CD4-positive, alpha-beta T cell treated with Interleukin-4 for 4 hours (primary cell): Measurements from ENCODE around the gene ENDOV.

Experiments
- DNase-seq: peaks from one replicate; pipeline ENCODE4 v3.0.0-alpha.2; 2020

ENDOV gene

DNA sequence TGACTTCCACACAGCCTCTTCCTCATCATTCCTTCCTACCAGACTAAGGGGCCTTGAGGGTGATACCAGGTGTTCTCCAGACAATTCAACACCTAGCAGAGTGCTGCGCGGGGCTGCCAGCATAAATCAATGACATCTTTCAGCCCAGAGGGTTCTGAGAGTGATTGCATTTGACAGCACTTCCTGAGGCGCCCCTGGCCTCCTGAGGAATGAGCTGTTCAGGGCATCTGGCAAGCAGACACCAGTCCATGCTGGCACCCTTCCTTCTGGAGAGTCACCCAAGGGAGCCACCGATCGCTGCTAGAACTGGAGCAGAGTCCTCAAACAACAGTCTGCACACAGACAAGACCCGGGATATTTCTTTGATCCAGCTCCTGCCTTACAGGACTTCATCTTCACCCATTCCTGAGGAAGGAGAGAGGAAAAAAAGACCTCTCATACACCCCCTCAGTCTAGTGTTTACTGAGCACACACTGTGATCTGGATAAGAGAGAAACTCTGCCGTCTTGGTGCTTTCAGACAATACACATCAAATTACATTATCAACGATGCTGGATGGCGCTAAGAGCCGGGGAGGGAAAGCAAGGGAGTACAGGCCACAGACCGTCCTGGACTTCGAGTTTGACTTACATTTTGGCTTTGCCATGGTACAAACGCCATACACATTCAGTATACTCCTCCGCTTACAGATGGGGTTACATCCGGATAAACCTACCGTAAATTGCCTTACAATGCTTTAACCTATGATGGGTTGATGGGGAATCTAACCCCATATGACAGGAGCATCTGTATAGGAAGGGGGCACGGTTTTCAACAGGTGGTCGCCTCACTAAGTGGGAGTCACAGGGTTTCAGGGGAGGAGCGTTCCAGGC lies 38.4 kb downstream of the ENDOV start:
- DNase-seq, result no peak

DNA sequence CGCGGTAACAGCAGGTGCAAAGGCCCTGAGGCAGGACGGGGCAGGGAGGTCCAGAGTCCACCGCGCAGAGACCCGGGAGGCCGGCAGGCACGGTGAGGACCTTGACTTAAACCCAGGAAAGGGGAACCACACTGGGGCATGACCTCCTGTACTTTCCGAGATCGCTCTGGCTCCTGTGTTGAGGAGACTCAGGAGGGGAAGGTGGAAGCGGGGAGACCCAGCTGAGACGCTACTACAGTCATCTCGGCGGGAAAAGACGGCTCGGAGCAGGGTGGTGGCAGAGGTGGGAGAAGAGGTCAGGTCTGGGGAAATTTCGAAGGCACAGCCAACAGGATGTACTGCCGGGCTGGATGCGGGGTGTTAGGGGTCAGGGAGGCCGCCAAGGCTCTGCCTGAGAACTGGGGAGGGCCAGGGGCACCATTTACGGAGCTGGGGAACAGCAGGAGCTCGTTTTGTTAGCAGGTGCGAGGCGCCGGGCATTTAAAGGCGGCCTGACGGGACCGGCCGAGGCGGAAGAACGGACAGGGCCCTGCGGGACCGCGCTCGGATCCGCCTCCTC lies 39.1 kb downstream of the ENDOV start:
- no peak for DNase-seq

DNA sequence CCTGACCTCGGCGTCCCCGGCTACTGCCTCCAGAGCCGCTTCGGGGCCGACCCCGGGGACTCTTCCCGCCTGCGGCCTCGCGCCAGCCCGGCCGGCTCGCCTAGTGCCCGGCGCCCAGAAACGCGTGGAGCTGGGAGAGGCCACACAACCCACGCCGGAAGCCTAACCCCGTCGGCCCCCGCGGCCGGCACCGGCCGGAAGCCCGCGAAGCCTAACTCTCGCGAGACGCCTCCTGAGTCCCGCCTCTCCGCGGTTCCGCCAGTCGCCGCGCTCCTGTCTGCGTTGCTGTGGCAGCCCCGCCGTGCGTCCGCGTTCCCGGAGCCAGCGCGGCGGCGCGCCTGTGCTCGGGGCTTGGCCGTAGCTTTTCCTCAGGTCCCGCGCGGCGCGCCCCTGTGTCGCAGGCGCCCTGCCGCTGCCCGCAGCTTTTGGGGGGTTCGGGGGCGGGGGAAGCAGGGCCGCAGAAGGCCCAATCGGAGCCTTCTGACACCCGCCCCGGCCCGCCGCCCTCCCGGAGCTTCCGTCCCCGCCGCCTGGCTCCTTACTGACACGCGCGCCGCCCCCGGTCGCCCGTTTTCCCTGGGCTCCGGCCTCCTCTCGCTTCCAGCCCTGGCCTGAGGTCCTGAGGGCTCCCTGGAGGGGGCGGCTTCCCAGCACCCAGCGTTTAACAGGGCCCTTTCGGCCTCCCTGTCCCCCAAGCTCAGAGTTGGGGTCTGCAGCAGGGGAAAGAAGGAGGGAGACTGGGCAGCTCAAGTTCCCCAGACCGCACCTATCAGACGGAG lies 39.8 kb downstream of the ENDOV start:
- peak; percentile 95 for DNase-seq

DNA sequence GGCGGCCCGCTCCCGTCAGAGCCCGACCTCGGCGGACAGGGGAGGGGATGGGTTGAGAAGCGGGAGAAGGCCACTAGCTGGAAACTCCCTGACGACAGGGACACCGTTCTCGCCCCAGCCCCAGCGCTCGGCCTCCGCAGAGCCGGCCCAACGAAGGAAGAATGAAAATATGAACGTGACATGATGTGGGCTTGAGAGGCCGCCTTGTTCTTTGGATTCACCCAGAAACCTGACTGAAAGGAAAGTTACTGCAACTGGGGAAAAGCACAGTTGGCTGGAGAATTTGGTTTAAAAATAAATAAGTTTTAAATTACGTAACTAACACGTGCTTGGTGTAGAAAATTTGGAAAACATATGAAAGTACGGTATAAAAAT lies 40.4 kb downstream of the ENDOV start:
- DNase-seq, result peak; percentile 28

DNA sequence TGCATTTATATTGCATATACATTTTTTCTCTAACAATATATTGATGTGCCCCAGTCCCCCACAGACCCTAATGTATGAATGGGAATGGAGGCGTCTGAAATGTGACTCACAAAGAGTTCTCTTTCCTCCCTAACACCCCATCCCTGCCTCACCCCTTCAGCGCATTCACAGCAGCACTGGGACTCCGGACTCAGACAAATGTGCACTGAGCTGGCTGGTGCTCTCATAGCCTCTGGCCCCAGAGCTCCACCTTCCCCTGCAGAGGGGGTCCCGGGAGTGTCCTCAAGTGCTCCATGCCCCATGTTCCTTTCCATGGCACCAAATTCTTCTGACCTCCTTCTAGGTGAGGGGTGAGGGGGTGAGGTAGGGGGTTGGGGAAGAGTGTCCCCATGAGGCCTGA lies 40.8 kb downstream of the ENDOV start:
- DNase-seq, result no peak

DNA sequence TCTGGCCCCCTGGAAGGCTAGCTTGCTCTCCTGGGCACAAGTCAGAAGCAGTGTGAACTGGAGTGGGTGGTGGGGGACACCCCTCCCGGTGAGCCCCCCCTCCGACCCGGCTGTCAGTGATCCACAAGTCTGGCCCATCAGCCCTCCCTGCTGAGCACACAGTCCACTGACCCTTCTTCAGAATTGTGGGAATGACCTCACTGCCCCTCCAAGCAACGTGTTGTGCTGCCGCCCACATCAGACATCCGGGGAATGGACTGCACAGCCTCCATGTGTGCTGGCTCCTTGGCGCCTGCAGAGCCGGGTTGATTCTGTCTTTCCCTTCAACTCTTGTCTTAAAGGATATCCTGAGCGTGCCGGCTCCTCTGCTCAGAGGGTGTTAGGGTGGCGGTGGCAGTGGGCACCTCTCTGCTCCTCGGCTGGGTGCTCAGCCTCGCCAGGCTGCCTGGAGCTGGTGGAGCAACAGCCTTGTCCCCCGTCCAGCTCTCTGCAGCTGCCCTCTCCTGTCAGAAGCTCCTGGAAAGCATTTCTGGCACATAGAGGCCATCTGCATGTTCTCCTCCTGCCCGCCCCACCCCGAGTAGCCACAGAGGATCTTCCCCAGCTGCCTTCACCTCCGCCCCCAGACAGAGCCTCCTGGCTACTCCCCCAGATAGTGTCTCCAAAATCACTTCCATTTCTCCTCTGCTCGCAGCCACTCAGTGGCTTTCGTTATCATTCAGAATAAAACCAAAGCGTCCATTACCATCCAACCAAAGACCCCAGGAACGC lies 41.7 kb downstream of the ENDOV start:
- no peak for DNase-seq

DNA sequence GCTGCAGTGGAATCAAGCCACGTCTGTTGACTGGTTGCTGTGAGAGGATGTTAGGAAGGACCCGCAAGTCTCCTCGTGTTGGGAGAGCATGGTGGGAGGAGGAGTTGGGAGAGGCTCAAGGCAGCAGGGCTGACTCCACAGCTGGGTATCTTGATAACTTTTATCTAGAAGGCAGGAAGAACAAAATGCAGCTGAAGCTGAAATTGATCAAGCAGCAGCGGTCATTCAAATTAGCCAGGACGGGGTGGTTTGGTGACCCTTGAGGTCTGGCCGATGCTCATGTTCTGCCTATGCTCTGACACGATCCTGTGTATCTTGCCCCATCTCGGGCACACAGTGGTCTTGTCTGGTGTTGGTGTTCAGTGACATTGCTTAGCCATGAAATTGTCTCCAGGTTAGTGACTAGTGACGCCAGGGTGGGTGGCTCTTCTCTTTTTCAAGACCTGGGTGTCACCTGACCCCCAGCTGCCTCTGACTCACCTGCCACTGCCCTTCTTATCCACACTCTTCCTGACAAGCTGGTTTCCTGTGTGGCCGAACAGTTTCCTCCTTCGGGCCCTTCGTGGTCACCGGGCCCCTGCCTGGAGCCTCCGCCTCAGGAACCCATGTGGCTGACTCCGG lies 42.4 kb downstream of the ENDOV start:
- DNase-seq, result no peak

DNA sequence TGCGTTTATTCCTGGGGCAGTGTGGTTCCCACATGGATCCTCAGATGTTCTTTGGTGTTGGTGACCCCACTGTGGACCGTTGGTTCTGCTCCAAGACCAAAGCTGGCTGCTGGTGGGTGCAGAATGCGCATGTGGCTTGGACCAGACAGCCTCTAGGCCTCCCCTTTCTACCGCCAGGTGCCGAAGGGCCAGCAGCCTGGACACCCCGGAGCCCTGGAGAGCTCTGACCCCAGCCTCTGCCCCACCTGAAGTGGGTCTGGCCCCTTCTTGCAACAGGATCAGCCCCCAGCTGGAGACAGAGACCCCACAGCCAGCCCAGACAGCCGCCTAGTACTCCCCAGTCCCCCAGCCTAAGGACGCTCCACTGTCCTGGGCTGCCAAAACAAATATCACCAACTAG lies 43.0 kb downstream of the ENDOV start:
- DNase-seq, result no peak

DNA sequence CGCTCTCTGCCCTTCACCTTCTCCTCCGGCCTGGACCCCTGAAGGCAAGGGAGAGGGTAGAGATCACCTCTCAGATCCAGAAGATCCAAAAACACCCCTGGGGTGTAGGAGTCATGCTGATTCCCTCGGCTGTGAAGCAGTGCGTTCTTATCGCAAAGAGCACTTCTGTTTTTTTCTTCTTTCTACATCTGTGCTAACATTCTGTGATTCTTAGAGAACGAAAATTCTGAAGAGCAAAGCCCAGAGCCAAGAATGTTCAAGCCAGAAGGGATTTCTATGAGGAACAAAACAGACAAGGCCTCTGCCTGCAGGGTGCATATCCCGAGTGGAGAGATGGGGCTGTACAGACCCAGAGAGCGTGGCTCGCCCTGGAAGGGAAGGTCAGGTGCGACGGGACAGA lies 44.3 kb downstream of the ENDOV start:
- DNase-seq, result no peak

DNA sequence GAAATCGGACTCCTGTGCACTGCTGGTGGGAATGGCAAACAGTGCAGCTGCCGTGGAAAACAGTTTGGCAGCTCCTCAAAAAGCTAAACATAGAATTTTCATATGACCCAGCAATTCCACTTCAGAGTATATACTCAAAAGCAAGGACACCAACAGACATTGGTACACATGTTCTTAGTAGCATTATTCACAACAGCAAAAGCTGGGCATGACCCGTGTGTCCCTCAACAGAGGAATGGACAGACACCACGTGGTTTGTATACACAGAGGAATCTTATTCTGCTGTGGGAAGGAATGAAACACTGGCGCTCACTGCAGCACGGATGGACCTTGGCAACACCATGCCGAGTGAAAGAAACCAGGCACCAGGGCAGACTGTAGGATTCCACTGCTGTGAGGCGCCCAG lies 45.5 kb downstream of the ENDOV start:
- no peak for DNase-seq

DNA sequence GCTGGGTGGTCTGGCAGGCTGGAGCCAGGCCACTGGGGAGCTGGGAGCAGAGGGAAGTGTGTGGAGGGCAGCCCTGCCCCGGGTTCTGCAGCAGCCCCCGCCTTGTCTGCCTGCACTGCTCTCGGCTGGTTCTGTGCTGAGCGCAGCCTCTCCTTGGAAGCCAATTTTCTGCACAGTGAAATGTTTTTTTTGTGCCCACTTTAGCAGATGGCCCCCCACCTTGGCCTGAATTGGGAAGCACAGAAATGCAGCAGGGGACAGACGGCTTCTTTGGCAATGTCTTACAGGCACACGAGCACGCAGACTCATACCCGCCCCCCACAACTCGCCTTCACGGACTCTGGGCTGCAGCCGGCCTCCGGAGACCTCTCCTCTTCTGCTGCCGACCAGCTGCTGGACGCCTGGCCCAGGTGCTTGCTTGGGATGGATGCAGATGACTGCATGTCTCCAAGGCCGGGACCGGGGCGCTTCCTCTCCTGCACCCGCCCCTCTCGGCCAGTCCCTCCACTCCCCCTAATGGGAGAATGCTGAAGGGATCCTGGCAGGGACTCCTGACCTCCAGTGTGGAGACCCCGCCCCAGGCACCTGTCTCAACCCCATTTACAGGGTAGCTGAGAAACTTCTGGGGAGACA lies 46.7 kb downstream of the ENDOV start:
- no peak for DNase-seq

DNA sequence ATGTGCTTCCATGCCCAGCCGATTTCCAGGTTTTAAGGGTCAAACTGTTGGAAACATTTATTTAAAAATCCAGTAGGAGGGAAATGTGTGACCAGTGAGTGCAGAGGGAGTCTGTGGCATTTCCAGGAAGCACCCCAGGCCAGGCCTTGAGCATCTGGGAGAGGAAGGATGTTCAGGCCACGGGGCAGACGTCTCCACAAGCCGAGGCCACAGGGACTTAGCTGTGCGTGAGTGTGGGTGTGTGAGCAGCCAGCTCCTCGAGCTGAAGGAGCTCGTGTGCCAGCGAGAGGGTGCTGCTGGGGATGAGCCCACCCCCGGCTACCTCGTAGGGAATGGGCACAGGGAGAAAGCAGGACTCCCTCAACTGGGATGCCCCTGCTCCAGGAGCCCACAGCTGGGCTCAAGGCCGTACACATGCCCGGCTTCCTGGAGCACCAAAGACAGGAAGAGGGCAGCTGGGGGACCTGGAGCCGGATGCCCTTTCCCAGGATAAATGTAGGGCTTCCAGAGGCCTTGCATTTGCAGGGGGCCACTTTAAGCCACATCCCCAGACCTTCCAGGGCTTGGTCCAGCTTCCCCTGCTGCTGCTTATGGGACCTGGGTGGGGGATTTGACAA lies 48.9 kb downstream of the ENDOV start:
- no peak for DNase-seq

DNA sequence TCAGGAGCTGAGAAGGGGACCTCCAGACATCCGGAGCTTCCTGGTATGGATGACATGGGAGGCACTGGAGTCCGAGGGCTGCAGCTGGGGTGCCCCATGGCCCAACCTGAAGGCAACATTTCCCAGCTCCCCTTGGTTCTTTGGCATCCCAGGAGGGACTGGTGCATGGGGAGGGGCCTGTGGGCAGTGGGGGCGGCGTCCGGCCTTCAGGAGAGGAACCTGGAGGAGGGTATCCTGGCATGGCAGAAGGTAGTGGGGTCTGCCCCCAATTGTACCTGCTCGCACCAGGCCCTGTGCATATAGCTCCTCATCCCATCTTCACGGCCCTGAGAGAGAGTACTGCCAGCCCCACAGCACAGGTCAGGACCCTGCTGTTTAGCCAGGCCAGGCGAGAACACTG lies 49.5 kb downstream of the ENDOV start:
- DNase-seq, result no peak

DNA sequence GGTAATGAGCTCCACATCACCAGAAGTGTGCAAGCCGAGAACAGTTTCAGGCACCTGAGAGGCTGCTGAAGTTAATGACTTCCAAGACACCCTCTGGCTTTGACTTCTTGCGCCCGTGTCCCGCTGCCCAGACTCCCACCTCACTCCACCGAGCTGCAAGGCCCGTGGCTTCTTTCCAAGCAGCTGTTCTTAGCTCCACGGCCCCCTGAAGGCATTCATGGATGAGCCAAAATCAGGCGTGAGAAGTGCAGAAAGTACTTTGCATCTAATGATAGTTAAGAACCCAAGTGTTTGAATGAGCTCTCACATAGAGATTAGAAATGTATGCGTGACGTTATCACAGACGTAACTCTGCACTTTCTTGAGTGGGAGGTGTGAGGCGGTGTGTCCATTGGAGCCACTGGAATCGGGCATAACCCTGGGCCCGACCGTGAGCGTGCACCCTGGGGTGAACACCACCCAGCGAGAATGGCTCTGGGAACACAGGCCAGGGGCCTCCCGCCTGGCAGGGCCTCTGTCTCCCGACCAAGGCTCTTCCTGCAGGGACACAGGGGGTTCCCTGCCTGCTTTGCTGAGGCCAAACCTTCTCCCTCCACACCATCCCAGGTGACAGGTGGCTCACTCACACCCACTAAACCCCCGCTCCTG lies 50.5 kb downstream of the ENDOV start:
- no peak for DNase-seq

DNA sequence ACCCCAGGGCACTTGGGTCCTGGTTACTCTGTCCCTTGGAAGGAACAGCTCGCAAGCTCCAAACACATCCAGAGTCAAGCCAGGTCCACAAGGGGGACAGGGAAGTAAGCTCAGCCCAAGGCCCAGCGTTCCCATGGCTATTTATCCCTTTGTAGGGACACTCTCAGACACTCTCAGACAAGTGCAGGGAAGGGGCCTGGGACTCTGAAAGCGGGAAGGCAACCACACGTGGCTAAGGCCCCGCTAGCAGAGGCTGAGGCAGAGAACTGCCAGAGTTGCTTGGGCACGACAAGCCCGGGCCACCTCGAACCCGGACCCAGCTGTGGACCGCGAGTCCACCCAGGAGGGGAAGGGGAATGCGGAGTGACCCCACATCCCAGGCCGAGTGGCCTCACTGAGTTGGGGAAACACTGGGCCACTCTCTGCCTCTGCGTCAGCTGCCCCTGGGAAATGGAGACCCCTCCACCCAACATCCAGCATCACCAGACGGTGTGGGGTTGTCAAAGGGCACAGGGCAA lies 51.3 kb downstream of the ENDOV start:
- DNase-seq, result no peak

DNA sequence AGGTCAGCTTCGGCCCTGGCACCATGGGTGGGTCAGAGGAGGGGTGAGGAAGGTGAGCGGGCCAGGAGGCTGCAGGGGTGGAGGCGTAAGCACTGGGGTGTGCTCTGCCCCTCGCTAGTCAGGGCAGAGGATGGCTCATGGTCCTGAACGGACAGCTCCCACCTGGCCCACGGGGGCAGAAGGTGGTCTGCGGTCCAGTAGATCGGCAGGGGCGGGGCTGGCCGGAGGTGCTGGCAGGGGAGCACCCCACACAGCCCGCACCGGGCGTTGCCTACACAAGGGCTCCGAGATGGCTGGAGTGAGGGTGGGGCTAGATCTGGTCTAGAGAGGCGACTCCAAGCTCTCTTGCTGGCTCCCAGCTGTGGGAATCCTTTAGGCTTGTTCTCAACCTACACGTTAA lies 53.3 kb downstream of the ENDOV start:
- DNase-seq, result no peak

DNA sequence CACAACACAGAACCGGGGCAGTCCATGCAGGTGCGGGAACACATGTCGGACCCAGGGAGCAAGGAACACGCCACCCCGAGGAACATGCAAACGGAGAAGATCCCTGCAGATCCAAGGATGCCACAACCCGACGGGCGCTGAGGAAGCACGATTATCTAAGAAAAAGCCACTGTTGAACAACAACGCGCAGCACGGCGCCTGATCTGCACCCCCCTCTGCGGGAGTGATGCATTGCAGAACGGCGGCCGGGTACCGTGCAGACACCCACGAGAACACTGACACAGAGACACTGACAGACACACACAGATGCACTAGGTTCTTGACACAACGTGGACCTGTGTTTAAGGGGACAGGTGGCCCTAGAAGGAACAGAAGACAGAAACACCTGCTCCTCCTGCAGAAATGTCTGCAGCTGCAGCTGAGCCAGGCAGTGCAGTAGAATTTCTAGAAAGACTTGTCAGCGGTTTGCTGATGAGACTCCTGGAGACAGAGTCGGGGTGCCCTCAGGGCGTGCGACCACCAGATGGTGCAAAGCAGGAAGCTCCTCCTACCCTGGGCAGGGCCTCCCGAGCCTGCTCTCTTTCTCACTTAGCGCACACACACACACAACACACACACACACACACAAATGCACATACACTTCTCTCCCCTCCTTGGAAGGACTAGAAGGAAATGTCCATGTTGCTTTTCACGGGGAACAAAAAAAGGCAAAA lies 54.0 kb downstream of the ENDOV start:
- no peak for DNase-seq

DNA sequence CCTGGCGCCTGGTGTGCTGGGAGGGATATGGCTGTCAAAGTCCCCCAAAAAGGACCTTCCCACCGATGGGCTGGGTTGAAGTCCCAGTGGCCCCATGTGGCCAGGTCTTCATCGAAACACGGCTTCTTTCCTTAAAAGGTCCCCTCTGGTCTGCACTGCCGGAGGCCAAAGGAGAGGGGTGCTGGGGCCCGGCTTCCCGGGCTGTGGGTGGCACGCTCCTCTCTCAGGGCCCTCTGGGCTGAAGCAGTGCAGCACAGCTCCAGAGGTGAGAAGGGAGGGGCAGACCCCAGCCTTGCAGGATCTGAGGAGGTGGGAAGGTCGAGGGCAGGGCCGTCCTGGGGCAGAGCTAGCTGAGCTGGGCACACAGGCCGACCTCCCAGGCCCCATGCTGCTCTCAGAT lies 54.7 kb downstream of the ENDOV start:
- DNase-seq, result no peak

DNA sequence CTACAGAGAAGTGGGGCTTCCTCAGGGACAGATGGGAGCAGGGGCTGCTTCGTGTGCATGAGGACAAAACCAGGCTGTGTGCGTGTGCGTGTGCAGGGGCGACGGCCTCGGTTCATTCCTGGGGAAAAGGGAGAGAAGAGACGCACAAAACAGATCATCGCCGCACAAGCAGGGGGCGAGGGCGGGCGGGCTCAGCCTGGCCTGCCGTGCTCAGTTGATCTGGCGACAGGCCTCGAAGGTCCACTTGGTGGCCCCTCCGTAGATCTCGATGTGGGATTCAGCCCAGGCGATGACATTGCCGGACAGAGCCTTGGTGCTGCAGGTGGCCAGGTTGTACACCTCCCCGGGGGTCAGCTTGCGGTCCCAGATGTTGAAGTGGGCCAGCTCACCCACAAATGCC lies 55.6 kb downstream of the ENDOV start:
- DNase-seq, result no peak

DNA sequence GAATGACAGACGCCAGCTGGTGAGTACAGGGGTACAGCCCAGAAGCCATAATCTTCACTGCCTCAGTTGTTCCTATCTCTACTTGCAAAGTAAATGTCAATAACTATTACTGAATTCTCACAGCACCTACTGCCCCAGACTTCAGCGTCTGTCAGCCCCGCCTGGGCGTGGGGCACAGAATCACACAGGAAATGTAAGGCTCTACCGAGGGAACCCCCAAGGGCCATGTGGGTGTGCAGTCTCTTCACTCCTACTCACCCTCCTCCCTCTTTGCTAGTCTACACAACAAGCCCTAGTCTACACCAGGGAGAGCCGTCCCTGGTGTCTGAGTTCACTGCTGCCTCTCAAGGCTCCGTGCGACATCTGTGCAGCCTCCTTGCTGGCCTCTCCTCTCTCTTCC lies 57.0 kb downstream of the ENDOV start:
- DNase-seq, result peak; percentile 54
